ENCODE measurements around the gene MEIS1. TPM values are rescaled to one million over a fixed set of nuclear protein-coding genes. Genes with fewer than 3 reads are reported as not detected.
A peak's percentile ranks its signal among the peaks of the same experiment; 100 is the strongest.

MEIS1 gene
- total RNA-seq, 2 experiments from 2014 or later: not detected

DNA sequence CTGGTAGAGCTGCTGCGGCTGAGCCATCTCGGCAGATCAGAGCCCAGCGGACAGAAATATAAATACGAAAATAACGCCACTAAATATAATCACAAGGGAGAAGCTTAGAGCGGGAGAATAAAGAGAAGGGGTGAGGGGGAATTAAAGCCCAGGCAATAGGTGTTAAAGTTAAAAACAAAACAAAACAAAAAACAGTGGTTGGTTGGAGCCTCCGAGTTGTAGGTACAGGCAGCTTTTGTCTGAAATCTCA is 1.3 kb upstream of the MEIS1 start:
- CTCF ChIA-PET: no interaction called here
- no peaks in the 10 kb centered on the region for H3K9me3 Mint-ChIP-seq (ENCODE audit: low read depth)
- H3K4me1 Mint-ChIP-seq: peaks cover 28% of the 10 kb centered on the region
- no peak overlapping the region for H3K27ac Mint-ChIP-seq
- H3K36me3 Mint-ChIP-seq (ENCODE audit: low read depth): no peaks in the 10 kb centered on the region
- H3K4me3 Mint-ChIP-seq: peak overlapping the region; percentile 65
- POLR2A ChIA-PET: no interaction called here
- peaks cover 74% of the 10 kb centered on the region for H3K27me3 Mint-ChIP-seq
- no peak for ATAC-seq
- intact Hi-C loops (cut with DNase I, micrococcal nuclease): no loop called here
- DNase-seq: no peak

DNA sequence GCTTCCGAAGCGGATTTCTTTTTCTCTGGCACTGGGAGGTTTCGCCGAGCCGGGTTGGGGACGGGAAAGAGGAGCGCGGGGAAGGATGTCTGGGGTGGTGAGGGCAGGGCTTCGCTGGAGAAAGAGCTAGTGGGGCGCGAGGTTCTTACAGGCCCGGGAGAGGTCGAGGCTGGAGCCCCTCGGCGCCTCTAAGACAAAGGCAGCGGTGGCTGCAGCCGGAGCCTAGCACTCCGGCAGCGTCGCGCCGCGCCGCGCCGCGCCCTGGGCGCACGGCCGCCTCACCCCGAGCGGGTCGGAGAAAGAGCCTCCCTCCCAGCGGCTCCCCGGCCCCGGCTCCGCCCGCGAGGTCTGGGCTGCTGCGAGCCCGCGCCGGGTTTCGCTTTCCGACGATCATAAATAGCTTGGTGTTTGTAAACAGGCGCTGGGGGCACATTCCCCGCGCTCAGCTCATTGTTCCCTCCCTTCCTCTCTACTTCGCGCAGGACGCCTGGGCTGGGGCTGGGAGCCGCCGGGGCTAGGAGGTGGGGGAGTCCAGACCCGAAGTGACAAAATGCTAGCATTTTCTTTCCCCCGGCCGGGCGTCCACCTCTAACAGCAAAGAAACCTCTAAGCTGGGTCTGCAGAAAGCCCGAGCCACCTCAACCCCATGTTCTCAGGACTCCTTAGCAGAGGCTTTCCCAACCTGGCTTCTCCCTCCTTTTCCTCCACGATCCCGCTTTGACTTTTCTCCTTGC is 813 bp upstream of the MEIS1 start:
- H3K4me1 Mint-ChIP-seq: peaks cover 28% of the 10 kb centered on the region
- ATAC-seq (peak; percentile 34), DNase-seq (peak; percentile 36)
- H3K27ac Mint-ChIP-seq: no peak overlapping the region
- POLR2A ChIA-PET: no interaction called here
- no peaks in the 10 kb centered on the region for H3K9me3 Mint-ChIP-seq (ENCODE audit: low read depth)
- peaks cover 71% of the 10 kb centered on the region for H3K27me3 Mint-ChIP-seq
- CTCF ChIA-PET: interaction anchor here (0.6 kb wide), 1 partner anchor 77 kb away, joined by 6 read pairs; no protein-coding TSS in a partner anchor
- H3K36me3 Mint-ChIP-seq (ENCODE audit: low read depth): no peaks in the 10 kb centered on the region
- intact Hi-C loops (cut with DNase I, micrococcal nuclease): loop anchor here in 1 of 2 experiments (2.0 kb wide), 1 partner anchor 149 kb away; no protein-coding TSS in a partner anchor
- peak overlapping the region; percentile 65 for H3K4me3 Mint-ChIP-seq

DNA sequence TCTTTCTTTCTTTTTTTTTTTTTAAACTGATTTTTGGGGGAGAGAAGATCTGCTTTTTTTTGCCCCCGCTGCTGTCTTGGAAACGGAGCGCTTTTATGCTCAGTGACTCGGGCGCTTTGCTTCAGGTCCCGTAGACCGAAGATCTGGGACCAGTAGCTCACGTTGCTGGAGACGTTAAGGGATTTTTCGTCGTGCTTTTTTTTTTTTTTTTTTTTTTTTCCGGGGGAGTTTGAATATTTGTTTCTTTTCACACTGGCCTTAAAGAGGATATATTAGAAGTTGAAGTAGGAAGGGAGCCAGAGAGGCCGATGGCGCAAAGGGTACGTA is 587 bp downstream of the MEIS1 start:
- POLR2A ChIA-PET: no interaction called here
- intact Hi-C loops (cut with DNase I, micrococcal nuclease): loop anchor here (2.0 to 5.0 kb wide), 2 partner anchors 142 to 147 kb away; no protein-coding TSS in a partner anchor

DNA sequence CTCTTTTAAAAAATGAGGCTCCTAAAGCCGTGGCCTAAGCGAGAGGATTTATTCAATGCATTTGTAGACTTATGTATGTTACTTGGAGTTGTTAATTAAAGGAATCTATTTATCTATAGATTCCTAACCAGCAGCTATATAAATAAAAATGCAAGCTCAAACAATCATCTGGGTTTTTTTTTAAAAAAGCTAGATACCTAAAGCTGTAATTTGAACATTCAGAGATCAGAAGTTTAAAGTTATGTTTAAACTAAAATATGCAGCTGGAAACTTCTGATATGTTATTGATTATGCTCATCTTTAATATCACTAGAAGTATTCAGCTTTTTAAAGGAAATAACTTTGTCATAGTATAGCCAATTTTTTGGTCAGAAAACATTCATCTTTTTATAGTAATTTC is 1.0 kb downstream of the MEIS1 start:
- CTCF ChIA-PET: interaction anchor here (0.6 to 1.5 kb wide), 4 partner anchors 8 to 141 kb away, joined by 3 to 5 read pairs (median 4); no protein-coding TSS in a partner anchor
- DNase-seq: no peak
- no peaks in the 10 kb centered on the region for H3K36me3 Mint-ChIP-seq (ENCODE audit: low read depth)
- POLR2A ChIA-PET: no interaction called here
- H3K4me1 Mint-ChIP-seq: peaks cover 38% of the 10 kb centered on the region
- no peak overlapping the region for H3K27ac Mint-ChIP-seq
- H3K9me3 Mint-ChIP-seq (ENCODE audit: low read depth): no peaks in the 10 kb centered on the region
- H3K4me3 Mint-ChIP-seq: no peak overlapping the region
- intact Hi-C loops (cut with DNase I, micrococcal nuclease): loop anchor here (2.0 to 5.0 kb wide), 2 partner anchors 141 to 147 kb away; no protein-coding TSS in a partner anchor
- no peak for ATAC-seq
- peaks cover 73% of the 10 kb centered on the region for H3K27me3 Mint-ChIP-seq

More for the DNA sequence above, 587 bp downstream of the MEIS1 start:
- ATAC-seq (no peak), DNase-seq (no peak)
- Mint-ChIP-seq H3K9me3 (ENCODE audit: low read depth) (no peaks in the 10 kb centered on the region), H3K4me3 (peak overlapping the region; percentile 58), H3K27ac (no peak overlapping the region), H3K36me3 (ENCODE audit: low read depth) (no peaks in the 10 kb centered on the region), H3K27me3 (peaks cover 74% of the 10 kb centered on the region), H3K4me1 (peaks cover 38% of the 10 kb centered on the region)
- CTCF ChIA-PET: interaction anchor here (0.6 to 1.2 kb wide), 3 partner anchors 9 to 141 kb away, joined by 3 to 4 read pairs (median 4); no protein-coding TSS in a partner anchor

DNA sequence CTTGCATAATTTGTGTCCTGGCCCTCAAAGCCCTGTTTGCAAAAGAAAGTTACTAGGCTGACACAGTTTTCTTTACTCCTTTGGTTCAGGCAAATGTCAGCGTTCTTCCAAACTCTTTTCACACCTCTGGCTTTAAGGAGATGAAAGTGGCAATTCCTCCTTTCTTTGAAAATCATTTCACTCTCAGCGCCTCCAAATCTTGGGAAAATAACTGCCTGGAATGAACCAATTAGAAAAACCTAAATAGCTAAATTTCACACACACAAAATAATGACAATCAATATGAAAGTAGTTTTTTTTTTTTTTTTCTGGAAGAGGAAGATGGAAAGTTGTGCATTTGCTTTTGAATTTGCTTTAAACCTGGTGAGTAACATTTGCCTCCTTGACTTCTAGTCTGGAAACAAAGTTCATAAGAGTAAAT is 1.7 kb downstream of the MEIS1 start:
- CTCF ChIA-PET: interaction anchor here (0.7 to 1.5 kb wide), 3 partner anchors 8 to 451 kb away, joined by 3 to 5 read pairs (median 3); no protein-coding TSS in a partner anchor
- Mint-ChIP-seq H3K4me3 (no peak overlapping the region), H3K4me1 (peaks cover 38% of the 10 kb centered on the region), H3K27ac (no peak overlapping the region), H3K27me3 (peaks cover 74% of the 10 kb centered on the region), H3K9me3 (ENCODE audit: low read depth) (no peaks in the 10 kb centered on the region), H3K36me3 (ENCODE audit: low read depth) (no peaks in the 10 kb centered on the region)
- intact Hi-C loops (cut with DNase I, micrococcal nuclease): loop anchor here in 1 of 2 experiments (5.0 kb wide), 1 partner anchor 141 kb away; no protein-coding TSS in a partner anchor
- ATAC-seq: no peak
- POLR2A ChIA-PET: no interaction called here
- DNase-seq: no peak

DNA sequence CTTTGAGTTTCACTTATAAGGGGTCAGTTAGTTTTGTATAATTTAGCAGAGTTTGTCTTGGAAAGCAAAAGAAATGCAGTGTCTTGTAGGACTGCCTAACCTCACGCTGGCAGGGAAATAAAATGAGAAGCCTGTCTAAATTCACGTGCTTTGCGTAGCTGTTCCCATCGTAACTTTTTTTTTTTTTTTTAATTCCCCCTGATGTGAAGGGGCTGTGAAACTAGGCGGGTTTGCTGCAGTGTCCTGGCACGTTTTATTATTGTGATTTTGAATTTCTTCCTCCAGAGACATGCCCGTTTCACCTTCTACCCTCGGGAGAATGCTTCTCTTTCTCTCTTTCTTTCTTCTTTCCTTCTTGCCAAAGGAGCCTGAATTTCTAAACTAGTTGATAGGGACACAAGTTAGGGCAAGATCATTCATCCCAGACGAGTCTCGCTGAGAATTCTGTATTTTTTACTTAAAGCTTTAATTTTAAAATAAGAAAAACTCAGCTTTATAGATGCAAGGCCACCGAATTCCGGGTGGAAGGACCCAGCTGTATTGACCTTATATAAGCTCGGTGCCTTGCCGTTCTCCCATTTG is 2.3 kb downstream of the MEIS1 start:
- no peaks in the 10 kb centered on the region for H3K36me3 Mint-ChIP-seq (ENCODE audit: low read depth)
- peaks cover 71% of the 10 kb centered on the region for H3K27me3 Mint-ChIP-seq
- peaks cover 38% of the 10 kb centered on the region for H3K4me1 Mint-ChIP-seq
- no peak overlapping the region for H3K27ac Mint-ChIP-seq
- no peak for DNase-seq
- no peak for ATAC-seq
- ChIA-PET CTCF (interaction anchor here (0.7 to 1.5 kb wide), 3 partner anchors 9 to 450 kb away, joined by 3 to 5 read pairs (median 4); no protein-coding TSS in a partner anchor), POLR2A (no interaction called here)
- H3K9me3 Mint-ChIP-seq (ENCODE audit: low read depth): no peaks in the 10 kb centered on the region
- intact Hi-C loops (cut with DNase I, micrococcal nuclease): loop anchor here in 1 of 2 experiments (5.0 kb wide), 1 partner anchor 140 kb away; no protein-coding TSS in a partner anchor
- no peak overlapping the region for H3K4me3 Mint-ChIP-seq

DNA sequence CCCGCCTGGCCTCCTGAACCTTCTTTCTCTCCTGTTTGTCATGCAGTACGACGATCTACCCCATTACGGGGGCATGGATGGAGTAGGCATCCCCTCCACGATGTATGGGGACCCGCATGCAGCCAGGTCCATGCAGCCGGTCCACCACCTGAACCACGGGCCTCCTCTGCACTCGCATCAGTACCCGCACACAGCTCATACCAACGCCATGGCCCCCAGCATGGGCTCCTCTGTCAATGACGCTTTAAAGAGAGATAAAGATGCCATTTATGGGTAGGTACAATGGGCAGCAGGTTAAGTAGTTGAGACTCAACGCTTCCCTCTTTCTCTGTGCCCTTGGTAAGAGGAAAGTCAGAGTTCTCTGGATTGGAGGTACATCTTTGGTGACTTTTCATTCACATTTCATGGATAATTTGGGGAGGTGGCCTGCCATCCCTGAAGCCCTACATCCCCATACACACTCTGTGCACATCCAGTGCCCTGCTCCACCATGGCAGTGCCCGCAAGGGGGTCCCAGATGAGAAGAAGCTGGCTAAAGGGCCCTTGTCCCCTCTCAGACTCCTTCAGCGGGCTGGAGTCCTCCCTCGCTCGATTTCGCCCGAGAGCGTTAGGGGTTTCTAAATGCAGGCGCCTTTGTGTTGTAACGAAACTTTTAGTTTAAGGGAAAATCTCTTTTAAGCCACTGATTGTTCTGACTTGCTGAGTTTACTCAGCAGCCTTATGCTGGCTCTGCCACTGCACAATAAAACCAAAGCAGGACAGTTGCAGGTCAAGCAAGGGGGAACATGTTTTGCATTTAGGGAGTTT is 3.0 kb downstream of the MEIS1 start:
- H3K36me3 Mint-ChIP-seq (ENCODE audit: low read depth): no peaks in the 10 kb centered on the region
- ATAC-seq (no peak), DNase-seq (no peak)
- H3K4me1 Mint-ChIP-seq: peaks cover 36% of the 10 kb centered on the region
- ChIA-PET CTCF (interaction anchor here (0.7 to 1.5 kb wide), 2 partner anchors 10 to 11 kb away, joined by 4 to 5 read pairs; no protein-coding TSS in a partner anchor), POLR2A (no interaction called here)
- H3K9me3 Mint-ChIP-seq (ENCODE audit: low read depth): no peaks in the 10 kb centered on the region
- intact Hi-C loops (cut with DNase I, micrococcal nuclease): loop anchor here in 1 of 2 experiments (5.0 kb wide), 1 partner anchor 139 kb away; no protein-coding TSS in a partner anchor
- no peak overlapping the region for H3K4me3 Mint-ChIP-seq
- peaks cover 68% of the 10 kb centered on the region for H3K27me3 Mint-ChIP-seq
- no peak overlapping the region for H3K27ac Mint-ChIP-seq

DNA sequence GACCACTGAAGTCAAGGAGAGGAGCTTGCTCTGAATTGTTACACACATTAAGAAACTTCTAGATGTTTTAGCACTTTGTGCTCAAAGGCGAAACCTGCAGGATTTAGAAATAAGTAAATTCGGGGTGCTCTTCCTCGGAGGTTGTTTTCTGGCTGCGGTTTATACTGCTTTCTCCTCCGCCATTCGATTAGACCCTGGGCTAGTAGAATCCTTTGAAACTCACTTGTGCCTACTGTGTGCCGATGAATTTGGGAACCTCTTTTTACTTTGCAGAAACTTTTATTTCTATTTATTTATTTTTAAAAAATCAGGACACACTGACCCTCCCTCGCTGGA is 3.5 kb downstream of the MEIS1 start:
- no peaks in the 10 kb centered on the region for H3K9me3 Mint-ChIP-seq (ENCODE audit: low read depth)
- intact Hi-C loops (cut with DNase I, micrococcal nuclease): loop anchor here in 1 of 2 experiments (5.0 kb wide), 1 partner anchor 139 kb away; no protein-coding TSS in a partner anchor
- peaks cover 30% of the 10 kb centered on the region for H3K4me1 Mint-ChIP-seq
- H3K36me3 Mint-ChIP-seq (ENCODE audit: low read depth): no peaks in the 10 kb centered on the region
- peaks cover 63% of the 10 kb centered on the region for H3K27me3 Mint-ChIP-seq
- POLR2A ChIA-PET: no interaction called here
- CTCF ChIA-PET: interaction anchor here (0.6 kb wide), 1 partner anchor 1525 kb away, joined by 3 read pairs; no protein-coding TSS in a partner anchor
- ATAC-seq: no peak
- no peak overlapping the region for H3K27ac Mint-ChIP-seq
- no peak for DNase-seq
- H3K4me3 Mint-ChIP-seq: no peak overlapping the region

DNA sequence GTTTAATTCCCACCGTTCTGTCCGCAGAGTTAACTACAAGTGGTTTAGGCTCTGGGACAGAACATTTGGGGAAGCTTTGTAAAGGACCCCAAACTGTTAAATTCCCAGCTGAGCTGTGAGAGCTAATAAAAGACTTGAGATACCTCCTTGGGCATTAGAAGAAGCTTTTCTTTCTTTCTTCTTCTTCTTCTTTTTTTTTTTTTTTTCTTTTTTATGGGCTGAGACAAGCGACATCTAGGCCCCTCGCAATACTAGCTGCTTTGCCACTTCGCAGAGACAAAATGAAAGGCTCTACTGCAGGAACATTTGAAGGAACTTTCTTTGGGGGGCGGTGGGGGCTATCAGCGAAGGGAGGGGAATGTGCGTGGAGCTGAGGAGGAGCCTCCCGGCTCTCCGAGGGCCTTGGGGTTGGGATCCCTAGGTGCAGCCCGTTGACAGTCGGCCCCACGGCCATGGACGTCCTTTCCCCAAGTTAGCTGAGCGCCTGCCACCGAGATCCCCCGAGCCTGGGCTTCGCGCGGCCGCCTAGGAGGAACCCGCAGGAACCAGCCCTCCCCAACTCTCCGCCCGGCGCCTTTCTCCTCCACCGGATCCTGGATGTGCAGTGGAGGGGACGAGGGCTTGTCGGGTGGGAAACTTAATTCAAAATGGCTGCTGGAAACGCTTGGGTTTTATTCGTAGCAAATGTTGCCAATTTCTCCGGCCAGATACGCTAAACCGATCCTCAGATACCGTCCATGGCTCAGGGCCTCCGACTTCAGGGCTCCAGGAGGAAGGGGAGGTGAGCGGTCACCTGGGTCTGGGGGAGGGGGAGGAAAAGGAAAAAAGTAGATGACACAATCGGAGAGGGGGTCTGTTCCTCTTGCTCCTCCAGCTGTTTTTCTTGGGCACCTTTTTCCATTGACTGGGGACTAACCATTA is 4.2 kb downstream of the MEIS1 start:
- Mint-ChIP-seq H3K9me3 (ENCODE audit: low read depth) (no peaks in the 10 kb centered on the region), H3K4me1 (peaks cover 25% of the 10 kb centered on the region), H3K4me3 (no peak overlapping the region), H3K27ac (no peak overlapping the region), H3K27me3 (peaks cover 63% of the 10 kb centered on the region), H3K36me3 (ENCODE audit: low read depth) (no peaks in the 10 kb centered on the region)
- POLR2A ChIA-PET: no interaction called here
- CTCF ChIA-PET: interaction anchor here (0.6 to 0.9 kb wide), 2 partner anchors 9 to 1525 kb away, joined by 3 read pairs; no protein-coding TSS in a partner anchor
- ATAC-seq (no peak), DNase-seq (no peak)
- intact Hi-C loops (cut with DNase I, micrococcal nuclease): loop anchor here in 1 of 2 experiments (5.0 kb wide), 1 partner anchor 138 kb away; no protein-coding TSS in a partner anchor

DNA sequence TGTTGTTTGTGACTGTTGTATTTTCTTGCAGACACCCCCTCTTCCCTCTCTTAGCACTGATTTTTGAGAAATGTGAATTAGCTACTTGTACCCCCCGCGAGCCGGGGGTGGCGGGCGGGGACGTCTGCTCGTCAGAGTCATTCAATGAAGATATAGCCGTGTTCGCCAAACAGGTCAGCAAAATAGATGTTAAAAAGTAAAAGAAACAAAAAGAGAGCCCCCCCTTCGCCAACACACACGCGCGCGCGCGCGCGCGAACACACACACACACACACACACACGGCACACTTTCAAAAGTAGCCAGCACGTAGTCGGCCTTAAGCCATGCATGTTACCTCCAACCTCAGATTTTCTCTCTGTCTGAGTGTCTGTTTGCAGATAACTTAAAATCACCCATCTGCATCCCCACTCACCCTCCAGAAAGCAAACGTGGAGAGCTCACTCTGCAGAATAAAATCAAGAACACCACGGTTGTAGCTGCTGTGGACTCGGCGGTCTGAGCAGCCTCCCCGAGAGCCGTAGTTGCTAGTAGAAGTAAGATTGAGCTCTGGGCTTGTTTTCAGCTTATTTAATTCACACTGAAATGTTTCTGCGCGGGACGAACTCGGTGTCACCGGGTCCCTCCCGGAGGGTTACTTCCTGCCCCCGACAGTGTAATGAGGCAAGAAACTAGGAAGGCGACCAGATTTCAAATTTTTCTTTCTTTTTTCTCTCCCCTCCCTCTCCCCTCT is 5.1 kb downstream of the MEIS1 start:
- intact Hi-C loops (cut with DNase I, micrococcal nuclease): loop anchor here in 1 of 2 experiments (5.0 kb wide), 1 partner anchor 137 kb away; no protein-coding TSS in a partner anchor
- Mint-ChIP-seq H3K9me3 (ENCODE audit: low read depth) (no peaks in the 10 kb centered on the region), H3K4me3 (no peak overlapping the region), H3K36me3 (ENCODE audit: low read depth) (no peaks in the 10 kb centered on the region), H3K27me3 (peaks cover 57% of the 10 kb centered on the region), H3K27ac (no peak overlapping the region), H3K4me1 (peaks cover 17% of the 10 kb centered on the region)
- DNase-seq: no peak
- ChIA-PET CTCF (interaction anchor here (0.9 kb wide), 1 partner anchor 10 kb away, joined by 3 read pairs; no protein-coding TSS in a partner anchor), POLR2A (no interaction called here)
- no peak for ATAC-seq

Data from activated CD4-positive, alpha-beta T cell treated with anti-CD3 and anti-CD28 coated beads for 36 hours (primary cell).